ENCODE measurements around the gene SIL1.

- no peak for TF ChIP-seq CTCF (IDR thresholded peaks at IDR 0.05)
- no peak for TF ChIP-seq MAX (CRISPR knock-in tag; IDR thresholded peaks at IDR 0.05)
- TF ChIP-seq JUN (CRISPR knock-in tag; IDR thresholded peaks at IDR 0.05) = no peak
- TF ChIP-seq ZNF232 (CRISPR knock-in tag; IDR thresholded peaks at IDR 0.05) = no peak
- TF ChIP-seq ATF6 (CRISPR knock-in tag; IDR thresholded peaks at IDR 0.05) = no peak
- no peak for TF ChIP-seq ETV6 (CRISPR knock-in tag; IDR thresholded peaks at IDR 0.05)
- no peak for TF ChIP-seq RELA (CRISPR knock-in tag; IDR thresholded peaks at IDR 0.05; ENCODE audit: borderline replicate concordance)
- TF ChIP-seq SP1 (CRISPR knock-in tag; conservative IDR thresholded peaks at IDR 0.05) = no peak
- no peak for TF ChIP-seq USF2 (CRISPR knock-in tag; IDR thresholded peaks at IDR 0.05)
- TF ChIP-seq ZBTB21 (CRISPR knock-in tag; IDR thresholded peaks at IDR 0.05; ENCODE audit: borderline replicate concordance) = no peak
- no peak for TF ChIP-seq ESRRA (CRISPR knock-in tag; IDR thresholded peaks at IDR 0.05; ENCODE audit: borderline replicate concordance)
- TF ChIP-seq USF1 (CRISPR knock-in tag; IDR thresholded peaks at IDR 0.05) = no peak
- no peak for TF ChIP-seq ATF1 (CRISPR knock-in tag; IDR thresholded peaks at IDR 0.05)
- TF ChIP-seq TP53 (CRISPR knock-in tag; IDR thresholded peaks at IDR 0.05) = no peak
These were observed 28.0 kb upstream of the SIL1 start for GRCh38 chr5:139226131-139226530.

Measured in WTC11 (cell line).